ENCODE measurements around the gene KCNG1.

DNA sequence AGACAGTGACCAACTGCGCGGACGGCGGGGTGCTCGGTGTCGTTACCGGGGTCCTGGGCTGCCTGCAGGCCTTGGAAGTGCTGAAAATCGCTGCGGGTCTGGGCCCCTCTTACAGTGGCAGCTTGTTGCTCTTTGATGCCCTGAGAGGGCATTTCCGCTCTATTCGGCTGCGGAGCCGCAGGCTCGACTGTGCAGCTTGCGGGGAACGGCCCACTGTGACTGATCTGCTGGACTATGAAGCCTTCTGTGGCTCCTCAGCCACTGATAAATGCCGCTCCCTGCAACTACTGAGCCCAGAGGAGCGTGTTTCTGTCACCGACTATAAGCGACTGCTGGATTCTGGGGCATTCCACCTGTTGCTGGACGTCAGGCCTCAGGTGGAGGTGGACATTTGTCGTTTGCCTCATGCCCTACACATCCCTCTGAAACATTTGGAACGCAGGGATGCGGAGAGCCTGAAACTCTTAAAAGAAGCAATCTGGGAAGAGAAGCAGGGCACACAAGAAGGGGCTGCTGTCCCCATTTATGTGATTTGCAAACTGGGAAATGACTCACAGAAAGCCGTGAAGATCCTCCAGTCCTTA is 63.3 kb downstream of the KCNG1 start:
- TF ChIP-seq EZH2 (optimal IDR thresholded peaks at IDR 0.05; ENCODE audit: low read depth, low read length), result no peak
- TF ChIP-seq, protein P1, sequence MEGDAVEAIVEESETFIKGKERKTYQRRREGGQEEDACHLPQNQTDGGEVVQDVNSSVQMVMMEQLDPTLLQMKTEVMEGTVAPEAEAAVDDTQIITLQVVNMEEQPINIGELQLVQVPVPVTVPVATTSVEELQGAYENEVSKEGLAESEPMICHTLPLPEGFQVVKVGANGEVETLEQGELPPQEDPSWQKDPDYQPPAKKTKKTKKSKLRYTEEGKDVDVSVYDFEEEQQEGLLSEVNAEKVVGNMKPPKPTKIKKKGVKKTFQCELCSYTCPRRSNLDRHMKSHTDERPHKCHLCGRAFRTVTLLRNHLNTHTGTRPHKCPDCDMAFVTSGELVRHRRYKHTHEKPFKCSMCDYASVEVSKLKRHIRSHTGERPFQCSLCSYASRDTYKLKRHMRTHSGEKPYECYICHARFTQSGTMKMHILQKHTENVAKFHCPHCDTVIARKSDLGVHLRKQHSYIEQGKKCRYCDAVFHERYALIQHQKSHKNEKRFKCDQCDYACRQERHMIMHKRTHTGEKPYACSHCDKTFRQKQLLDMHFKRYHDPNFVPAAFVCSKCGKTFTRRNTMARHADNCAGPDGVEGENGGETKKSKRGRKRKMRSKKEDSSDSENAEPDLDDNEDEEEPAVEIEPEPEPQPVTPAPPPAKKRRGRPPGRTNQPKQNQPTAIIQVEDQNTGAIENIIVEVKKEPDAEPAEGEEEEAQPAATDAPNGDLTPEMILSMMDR (IDR thresholded peaks at IDR 0.05; ENCODE audit: low read length), result no peak
